Type B pancreatic cell (in vitro differentiated cells): ENCODE data around the gene GTPBP3. TPM values are rescaled to one million over a fixed set of nuclear protein-coding genes. Genes with fewer than 3 reads are reported as not detected.
"Not testable (repeated sequence)": the region's sequence is repeated elsewhere in the genome, so short reads cannot be mapped to it uniquely, and the experiment has no call there.

Source experiments
- DNase-seq: peaks from one replicate; pipeline ENCODE4 v3.0.0; 2021; ENCODE audit warnings: mixed read lengths; ENCODE audit not compliant: unreplicated experiment; ENCODE audit errors: extremely low spot score
- H3K27ac Mint-ChIP-seq: 2 replicates; pipeline ENCODE4 v1.8.0; 2021; ENCODE audit warnings: mild to moderate bottlenecking, mixed read lengths
- H3K27me3 Mint-ChIP-seq: 2 replicates; pipeline ENCODE4 v1.8.0; 2021; ENCODE audit warnings: mixed read lengths
- H3K36me3 Mint-ChIP-seq: 2 replicates; pipeline ENCODE4 v1.8.0; 2021; ENCODE audit warnings: mixed read lengths
- H3K4me1 Mint-ChIP-seq: one replicate; pipeline ENCODE4 v1.8.0; 2021; ENCODE audit warnings: mixed read lengths; ENCODE audit not compliant: unreplicated experiment
- H3K4me3 Mint-ChIP-seq: 2 replicates; pipeline ENCODE4 v1.8.0; 2021; ENCODE audit warnings: mild to moderate bottlenecking, mixed read lengths
- H3K9me3 Mint-ChIP-seq: 2 replicates; pipeline ENCODE4 v1.8.0; 2021; ENCODE audit warnings: mixed read lengths
- CTCF ChIP-seq: fragments of 200-600 bp; sonication (generic); conservative IDR thresholded peaks from 2 replicates; pipeline ENCODE4 v1.5.0; 2021; ENCODE audit warnings: antibody characterized with exemption, mild to moderate bottlenecking
- total RNA-seq: library from RNA; stranded (reverse); gene quantifications from 2 replicates; pipeline ENCODE4 v1.2.1, GENCODE V29; 2021; ENCODE audit warnings: low replicate concordance

The GTPBP3 gene
- total RNA-seq, 1 donor from 2014 or later, result 48.4 TPM

GRCh38 chr19:17358395-17358794 lies 21.0 kb downstream of the GTPBP3 start:
- Mint-ChIP-seq H3K36me3 (no peaks in the 10 kb centered on the region), H3K27me3 (peaks cover 11% of the 10 kb centered on the region), H3K9me3 (no peaks in the 10 kb centered on the region), H3K4me1 (no peaks in the 10 kb centered on the region), H3K27ac (no peak overlapping the region), H3K4me3 (no peak overlapping the region)
- no peak for DNase-seq
- no peak for TF ChIP-seq CTCF

DNA sequence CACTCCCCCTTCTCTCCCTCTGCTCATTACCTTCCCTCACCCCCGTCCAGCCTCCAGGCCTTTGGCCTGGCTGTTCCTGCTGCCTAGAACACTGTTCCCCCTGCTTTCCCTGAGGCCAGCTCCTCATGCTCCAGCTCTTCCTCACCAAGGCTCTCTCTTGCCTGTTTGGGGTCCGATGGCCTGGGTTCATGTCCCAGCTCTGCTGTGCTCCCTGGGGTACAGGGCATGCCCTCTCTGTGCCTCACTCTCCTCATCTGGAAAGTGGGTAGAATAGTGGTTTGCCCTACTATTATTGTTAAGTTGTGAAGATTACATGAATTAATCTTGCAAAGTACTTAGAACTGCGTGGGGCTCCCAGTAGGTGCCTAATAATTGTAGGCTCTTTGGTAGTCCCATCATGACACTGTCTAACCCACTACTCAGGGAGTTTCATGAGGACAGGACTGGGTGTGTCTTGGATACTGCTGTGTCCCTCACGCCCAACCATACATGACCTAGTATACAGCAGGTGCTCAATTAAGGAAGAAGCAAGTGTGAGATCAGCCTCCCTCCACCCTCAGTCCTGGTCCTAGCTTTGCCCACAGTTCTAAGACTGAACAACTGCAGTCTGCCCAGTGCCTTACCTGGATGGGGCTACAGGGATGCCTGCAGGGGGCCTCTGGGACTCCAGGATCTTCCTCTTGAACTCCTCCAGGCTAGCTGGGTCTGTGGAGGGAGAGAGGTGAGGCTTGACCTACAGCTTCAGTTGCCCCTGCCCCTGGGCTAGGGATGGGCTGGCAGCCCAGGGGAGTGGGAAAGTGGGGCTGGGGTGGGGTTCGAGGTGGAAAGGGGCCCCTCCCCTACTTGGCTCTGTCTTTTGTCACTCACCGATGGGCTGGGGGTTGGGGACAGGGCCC lies 22.8 kb downstream of the GTPBP3 start:
- no peaks in the 10 kb centered on the region for H3K4me1 Mint-ChIP-seq
- no peak overlapping the region for H3K27ac Mint-ChIP-seq
- H3K4me3 Mint-ChIP-seq, result no peak overlapping the region
- H3K9me3 Mint-ChIP-seq, result no peaks in the 10 kb centered on the region
- DNase-seq, result no peak
- H3K36me3 Mint-ChIP-seq, result no peaks in the 10 kb centered on the region
- peaks cover 13% of the 10 kb centered on the region for H3K27me3 Mint-ChIP-seq
- TF ChIP-seq CTCF, result no peak

DNA sequence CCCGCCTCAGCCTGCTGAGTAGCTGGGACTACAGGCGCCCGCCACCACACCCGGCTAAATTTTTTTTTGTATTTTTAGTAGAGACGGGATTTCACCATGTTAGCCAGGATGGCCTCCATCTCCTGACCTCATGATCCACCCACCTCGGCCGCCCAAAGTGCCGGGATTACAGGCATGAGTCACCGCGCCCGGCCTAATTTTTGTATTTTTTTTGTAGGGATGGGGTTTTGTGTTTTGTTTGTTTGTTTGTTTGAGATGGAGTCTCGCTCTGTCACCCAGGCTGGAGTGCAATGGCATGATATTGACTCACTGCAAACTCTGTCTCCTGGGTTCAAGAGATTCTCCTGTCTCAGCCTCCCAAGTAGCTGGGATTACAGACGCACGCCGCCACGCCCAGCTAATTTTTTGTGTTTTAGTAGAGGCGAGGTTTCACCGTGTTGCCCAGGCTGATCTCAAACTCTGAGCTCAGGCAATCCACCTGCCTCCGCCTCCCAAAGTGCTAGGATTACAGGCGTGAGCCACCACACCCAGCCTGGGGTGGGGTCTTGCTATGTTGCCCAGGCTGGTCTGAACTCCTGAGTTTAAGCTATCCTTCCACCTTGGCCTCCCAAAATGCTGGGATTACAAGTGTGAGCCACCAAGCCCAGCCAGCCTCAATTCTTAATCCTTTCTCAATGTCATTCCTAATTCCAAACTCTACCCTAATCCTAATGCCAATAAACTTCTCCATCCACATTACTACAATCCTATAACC lies 26.7 kb downstream of the GTPBP3 start:
- DNase-seq, H3K4me1 Mint-ChIP-seq, H3K27ac Mint-ChIP-seq, H3K9me3 Mint-ChIP-seq, H3K4me3 Mint-ChIP-seq, H3K36me3 Mint-ChIP-seq: not testable (repeated sequence)
- H3K27me3 Mint-ChIP-seq, result peaks cover 13% of the 10 kb centered on the region

- H3K36me3 Mint-ChIP-seq, result no peaks in the 10 kb centered on the region
These were observed 28.0 kb downstream of the GTPBP3 start for GRCh38 chr19:17365361-17365760.

DNA sequence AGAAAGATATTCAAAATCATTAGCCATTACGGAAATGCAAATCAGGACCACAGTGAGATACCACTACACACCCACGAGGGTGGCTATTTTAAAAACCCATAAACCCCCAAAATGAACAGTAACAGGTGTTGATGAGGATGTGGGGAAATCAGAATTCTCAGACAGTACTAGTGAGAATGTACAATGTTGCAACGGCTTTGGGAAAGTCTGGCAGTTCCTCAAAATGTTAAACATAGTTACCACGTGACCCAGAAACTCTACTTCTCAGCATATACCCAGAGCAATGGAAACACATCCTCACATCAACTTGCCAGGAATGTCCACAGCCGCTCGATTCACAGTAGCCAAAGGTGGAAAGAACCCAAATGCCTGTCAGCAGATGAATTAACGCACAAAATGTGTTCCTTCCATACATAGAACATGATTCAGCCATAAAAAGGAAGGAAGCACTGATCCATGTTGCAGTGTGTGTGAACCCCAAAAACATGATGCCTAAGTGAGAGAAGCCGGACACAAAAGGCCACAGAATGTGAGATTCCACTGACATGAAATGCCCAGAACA lies 32.8 kb downstream of the GTPBP3 start:
- peaks cover 4% of the 10 kb centered on the region for H3K27me3 Mint-ChIP-seq
- H3K4me3 Mint-ChIP-seq, result no peak overlapping the region
- H3K27ac Mint-ChIP-seq, result no peak overlapping the region
- no peaks in the 10 kb centered on the region for H3K36me3 Mint-ChIP-seq
- no peak for TF ChIP-seq CTCF
- H3K9me3 Mint-ChIP-seq, result no peaks in the 10 kb centered on the region
- DNase-seq, result no peak
- no peaks in the 10 kb centered on the region for H3K4me1 Mint-ChIP-seq

More at GRCh38 chr19:17365361-17365760, 28.0 kb downstream of the GTPBP3 start:
- Mint-ChIP-seq H3K9me3 (no peaks in the 10 kb centered on the region), H3K27me3 (peaks cover 15% of the 10 kb centered on the region), H3K4me3 (no peak overlapping the region), H3K27ac (no peak overlapping the region), H3K4me1 (no peaks in the 10 kb centered on the region)
- no peak for DNase-seq
- TF ChIP-seq CTCF, result no peak
